Thyroid gland (tissue), 4 donors: ENCODE data around the gene HNRNPA0. TPM values are rescaled to one million over a fixed set of nuclear protein-coding genes. Genes with fewer than 3 reads are reported as not detected.

Source experiments
- DNase-seq, 2 donors: peaks; one replicate each; pipeline ENCODE4 v3.0.0-alpha.2; 2019
- H3K27ac ChIP-seq, 3 donors: fragments of 200-600 bp; sonication (generic); 1 replicate in 2 of 3; 2 replicates in 1 of 3; pipeline ENCODE4 v1.5.1; 2016 to 2019; ENCODE audit warnings: mild to moderate bottlenecking in 1 of 3, moderate library complexity in 1 of 3
- H3K27me3 ChIP-seq: fragments of 200-600 bp; sonication (generic); one replicate; pipeline ENCODE4 v1.5.1; 2019
- H3K36me3 ChIP-seq, 2 donors: fragments of 200-600 bp; sonication (generic); one replicate each; pipeline ENCODE4 v1.5.1; 2016 to 2019
- H3K4me1 ChIP-seq, 2 donors: fragments of 200-600 bp; sonication (generic); one replicate each; pipeline ENCODE4 v1.5.1; 2017 to 2019
- H3K4me3 ChIP-seq, 3 donors: fragments of 200-600 bp; sonication (generic); replicated peaks in 1 of 3; 1 replicate in 2 of 3; 2 replicates in 1 of 3; pipeline ENCODE4 v1.5.1; 2016; ENCODE audit warnings: mild to moderate bottlenecking in 1 of 3
- H3K9me3 ChIP-seq: fragments of 200-600 bp; sonication (generic); one replicate; pipeline ENCODE4 v1.5.1; 2017
- CTCF ChIP-seq, 6 experiments: fragments of 200-600 bp in 3 of 6; fragments of 450-650 bp in 3 of 6; sonication (generic) in 3 of 6; IDR thresholded peaks; one replicate each; pipeline ENCODE4 v1.5.1; 2016 to 2019; ENCODE audit warnings: antibody characterized with exemption in 6 of 6, mild to moderate bottlenecking in 2 of 6, inconsistent platforms in 1 of 6, moderate library complexity in 1 of 6
- POLR2A ChIP-seq, 2 donors: fragments of 450-650 bp; IDR thresholded peaks; one replicate each; pipeline ENCODE4 v1.6.1; 2017; ENCODE audit warnings: antibody characterized with exemption in 2 of 2, mild to moderate bottlenecking in 2 of 2, moderate library complexity in 1 of 2
- WGBS, 2 donors: methylation state at CpG; one replicate each; pipeline ENCODE4 v1.1.5; 2017; 5-methylcytosine and 5-hydroxymethylcytosine counted together
- intact Hi-C: fragments of 100-400 bp; cut with DNase I; formaldehyde crosslinking; loops from one replicate; pipeline ENCODE4 v1.15.1; 2023
- total RNA-seq, 4 donors: library from RNA; depleted of rRNA; stranded (reverse); fragments of >200 nt; gene quantifications; one replicate each; pipeline ENCODE4 v1.2.3, GENCODE V29; 2016

Gene HNRNPA0
- total RNA-seq, 4 donors from 2014 or later: 10.6 to 14.1 (median 12.4) TPM

DNA sequence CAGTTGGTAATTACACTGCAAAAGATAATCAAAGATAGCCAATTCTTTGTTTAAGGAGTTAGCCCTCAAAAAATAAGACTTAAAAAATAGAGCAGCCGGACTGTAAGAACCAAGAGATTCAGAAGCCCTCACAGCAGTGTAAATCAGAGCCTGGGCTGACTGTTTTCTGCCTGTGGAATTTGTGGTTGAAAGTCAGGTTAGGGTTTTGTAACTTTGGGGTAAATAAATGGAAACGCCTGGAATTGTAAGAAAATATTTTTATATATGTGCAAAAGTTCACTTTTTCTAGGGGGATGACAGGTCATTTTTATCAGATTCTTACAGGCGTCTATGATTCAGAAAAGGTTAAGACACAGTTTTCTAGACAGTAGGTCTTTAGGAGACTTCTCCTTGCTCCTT is 53.9 kb downstream of the HNRNPA0 start:
- 87 to 91% methylated on average over 3 of the region's 3 CpGs for WGBS, 2 donors
- peak overlapping the region; percentile 59 to 75 (median 71) for H3K27ac ChIP-seq

DNA sequence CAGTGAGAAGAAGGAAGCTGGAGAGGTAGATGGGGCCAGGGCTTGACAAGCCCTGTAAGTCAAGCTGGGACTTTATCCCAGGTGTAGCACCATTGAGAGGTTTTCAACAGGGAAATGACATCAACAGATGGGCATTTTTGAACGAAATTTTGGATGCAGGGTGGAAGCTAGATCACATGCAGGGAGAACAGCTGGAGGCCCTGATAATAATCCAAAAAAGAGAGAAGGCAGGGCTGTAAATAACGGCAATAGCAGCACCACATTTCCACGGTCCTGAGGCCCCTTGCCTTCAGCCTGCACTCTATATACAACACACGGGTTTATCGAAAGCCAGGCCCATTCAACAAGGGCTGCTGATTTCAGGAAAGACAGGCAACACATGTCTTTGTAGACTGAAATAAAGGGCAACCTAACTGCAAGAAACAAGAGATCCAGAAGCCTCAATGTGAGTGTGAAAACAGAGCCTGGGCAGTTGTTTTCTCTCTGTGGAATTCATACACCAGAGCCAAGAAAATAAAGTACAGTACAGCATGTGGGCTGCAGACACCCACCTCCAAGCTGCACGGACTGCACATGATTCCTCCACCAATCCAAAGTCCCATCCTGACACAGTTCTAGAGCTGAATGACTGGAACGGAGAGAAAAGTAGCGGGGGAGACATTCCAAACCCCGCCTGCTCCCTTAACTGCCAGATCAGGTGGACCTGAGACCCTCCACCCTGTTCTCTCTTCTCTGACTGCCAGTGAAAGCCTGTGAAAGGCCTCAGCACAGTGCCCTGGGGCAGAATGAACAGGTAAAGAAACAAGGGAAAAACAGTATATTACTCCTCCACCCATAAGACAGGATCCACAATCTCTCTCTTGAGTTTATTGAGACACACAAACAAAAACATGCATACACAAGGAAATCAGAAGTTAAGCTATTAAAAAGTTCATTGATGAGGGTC is 54.6 kb downstream of the HNRNPA0 start:
- no peak overlapping the region for H3K4me3 ChIP-seq
- peak overlapping the region; percentile 59 to 75 (median 71) for H3K27ac ChIP-seq
- peak; percentile 17 to 37 for DNase-seq
- no peaks in the 10 kb centered on the region for H3K36me3 ChIP-seq
- WGBS, 2 donors: 56 to 59% methylated on average over 9 of the region's 9 CpGs
- no peak for TF ChIP-seq CTCF (IDR thresholded peaks at IDR 0.05)
- no peak for TF ChIP-seq POLR2A (IDR thresholded peaks at IDR 0.05)
- H3K4me1 ChIP-seq: peaks cover 14 to 20% of the 10 kb centered on the region in 2 donors
- intact Hi-C loops: no loop called here
- H3K27me3 ChIP-seq: no peaks in the 10 kb centered on the region
- H3K9me3 ChIP-seq: no peaks in the 10 kb centered on the region

More for the DNA sequence above, 53.9 kb downstream of the HNRNPA0 start:
- Histone ChIP-seq H3K4me3 (no peak overlapping the region), H3K4me1 (peaks cover 14 to 15% of the 10 kb centered on the region in 2 donors), H3K9me3 (no peaks in the 10 kb centered on the region), H3K36me3 (no peaks in the 10 kb centered on the region), H3K27me3 (no peaks in the 10 kb centered on the region)
- no peak for DNase-seq
- TF ChIP-seq POLR2A (IDR thresholded peaks at IDR 0.05) (no peak), CTCF (IDR thresholded peaks at IDR 0.05) (no peak)
- intact Hi-C loops: no loop called here

- Histone ChIP-seq H3K27ac (peak overlapping the region in 2 of 3 donors; percentile 21 to 49), H3K27me3 (no peaks in the 10 kb centered on the region), H3K4me1 (peaks cover 14 to 33% of the 10 kb centered on the region in 2 donors), H3K9me3 (no peaks in the 10 kb centered on the region), H3K4me3 (no peak overlapping the region), H3K36me3 (no peaks in the 10 kb centered on the region)
- no peak for TF ChIP-seq CTCF (IDR thresholded peaks at IDR 0.05)
- no peak for TF ChIP-seq POLR2A (IDR thresholded peaks at IDR 0.05)
- intact Hi-C loops: no loop called here
- 0 to 14% methylated on average over 1 of the region's 1 CpG for WGBS, 2 donors
- no peak for DNase-seq
These were observed 57.7 kb downstream of the HNRNPA0 start for GRCh38 chr5:137696481-137696880.

GRCh38 chr5:137695651-137696428 is 58.3 kb downstream of the HNRNPA0 start:
- H3K4me3 ChIP-seq: no peak overlapping the region
- H3K27ac ChIP-seq: peak overlapping the region in 2 of 3 donors; percentile 21
- no peaks in the 10 kb centered on the region for H3K9me3 ChIP-seq
- 74 to 79% methylated on average over 4 of the region's 4 CpGs for WGBS, 2 donors
- no peaks in the 10 kb centered on the region for H3K36me3 ChIP-seq
- H3K4me1 ChIP-seq: peaks cover 14 to 33% of the 10 kb centered on the region in 2 donors
- no peaks in the 10 kb centered on the region for H3K27me3 ChIP-seq
- intact Hi-C loops: no loop called here
- peak in 1 of 2 donors; percentile 7 for DNase-seq
- TF ChIP-seq POLR2A (IDR thresholded peaks at IDR 0.05) (no peak), CTCF (IDR thresholded peaks at IDR 0.05) (peak in 1 of 6 experiments; percentile 11)

Other genes starting within 250 kb of the HNRNPA0 start
- gene KLHL3, start 18.3 kb downstream of the HNRNPA0 start, total RNA-seq: 10 to 100 TPM; 11.9 to 26.7 (median 17.9) TPM
- 10 to 100 TPM in 1 of 4 donors, 1 to 10 TPM in 1, under 1 TPM in 2; 0.39 to 11.7 (median 1.8) TPM for gene MYOT, start 113.5 kb upstream of the HNRNPA0 start, total RNA-seq
- not detected for gene PKD2L2, start 135.1 kb upstream of the HNRNPA0 start, total RNA-seq